HepG2 (cell line): ENCODE results near the gene ADGRG1. TPM values are rescaled to one million over a fixed set of nuclear protein-coding genes. Genes with fewer than 3 reads are reported as not detected.
A peak's percentile ranks its signal among the peaks of the same experiment; 100 is the strongest.

ENCODE experiments used
- AKAP8 ChIP-seq: sonication (generic); formaldehyde crosslinking; IDR thresholded peaks from 2 replicates; pipeline ENCODE4 v1.5.1; 2020; ENCODE audit warnings: mild to moderate bottlenecking, missing genetic modification reagents
- ELF4 ChIP-seq: sonication (generic); formaldehyde crosslinking; IDR thresholded peaks from 2 replicates; pipeline ENCODE4 v1.5.0; 2020; ENCODE audit warnings: missing genetic modification reagents, mild to moderate bottlenecking, moderate library complexity, borderline replicate concordance
- ETV6 ChIP-seq: sonication (generic); formaldehyde crosslinking; conservative IDR thresholded peaks from 2 replicates; pipeline ENCODE4 v1.4.0; 2020; ENCODE audit warnings: missing genetic modification reagents
- GATAD1 ChIP-seq: IDR thresholded peaks from 2 replicates; pipeline ENCODE4 v1.6.1; 2016; ENCODE audit warnings: missing genetic modification reagents, missing compliant biosample characterization
- IRX3 ChIP-seq: sonication (generic); formaldehyde crosslinking; IDR thresholded peaks from 2 replicates; pipeline ENCODE4 v1.8.1; 2023; ENCODE audit warnings: mild to moderate bottlenecking, low read depth, missing genetic modification reagents, borderline replicate concordance
- PCBP1 ChIP-seq: fragments of 200-400 bp; formaldehyde crosslinking; IDR thresholded peaks from 2 replicates; pipeline ENCODE4 v1.6.1; 2017; ENCODE audit warnings: mild to moderate bottlenecking, low read depth, low read length, borderline replicate concordance
- SALL2 ChIP-seq: sonication (generic); formaldehyde crosslinking; IDR thresholded peaks from 2 replicates; pipeline ENCODE4 v1.8.1; 2023; ENCODE audit warnings: mild to moderate bottlenecking, missing genetic modification reagents, inconsistent platforms
- SUZ12 ChIP-seq: fragments of 150-350 bp; IDR thresholded peaks from 2 replicates; pipeline ENCODE4 v1.6.1; 2014; ENCODE audit warnings: low read depth, low read length
- SYNCRIP ChIP-seq: fragments of 200-400 bp; formaldehyde crosslinking; IDR thresholded peaks from 2 replicates; pipeline ENCODE4 v1.6.1; 2018; ENCODE audit warnings: mild to moderate bottlenecking, low read depth, low read length; ENCODE audit not compliant: insufficient read depth
- ZFP62 ChIP-seq: sonication (generic); formaldehyde crosslinking; IDR thresholded peaks from 2 replicates; pipeline ENCODE4 v1.4.0; 2020; ENCODE audit warnings: missing genetic modification reagents
- ZNF510 ChIP-seq: sonication (generic); formaldehyde crosslinking; IDR thresholded peaks from 2 replicates; pipeline ENCODE4 v1.4.0; 2020; ENCODE audit warnings: low read depth, mild to moderate bottlenecking, missing genetic modification reagents
- ZNF674 ChIP-seq: sonication (generic); formaldehyde crosslinking; IDR thresholded peaks from 2 replicates; pipeline ENCODE4 v1.5.0; 2020; ENCODE audit warnings: low read depth, mild to moderate bottlenecking, missing genetic modification reagents
- polyA plus RNA-seq, 8 experiments: library from polyadenylated mRNA; depleted of rRNA in 3 of 8; stranded (reverse) in 7 of 8; unstranded in 1 of 8; fragments of >200 nt; fragmentation: Illumina TruSeq in 4 of 8; extraction: Trizol in 4 of 8; gene quantifications; 2 replicates each; pipeline versions ENCODE4 v1.2.1 to v1.2.3, GENCODE V29; 2011 to 2016; ENCODE audit warnings: low read depth in 4 of 8, missing spikeins in 1 of 8, mixed read lengths in 1 of 8; ENCODE audit not compliant: insufficient read depth in 1 of 8
- total RNA-seq, 5 experiments: library from RNA; depleted of rRNA; stranded (reverse); fragments of >200 nt; fragmentation: Illumina TruSeq; extraction: Trizol; gene quantifications; 2 replicates each; pipeline ENCODE4 v1.2.3, GENCODE V29; 2016; ENCODE audit warnings: low read depth in 1 of 5
- TF ChIP-seq, protein P1 (sequence below): IDR thresholded peaks from 2 replicates; pipeline ENCODE4 v1.6.1; 2016; ENCODE audit warnings: missing compliant biosample characterization, missing genetic modification reagents, borderline replicate concordance
- TF ChIP-seq, protein P2 (sequence below): sonication (generic); formaldehyde crosslinking; IDR thresholded peaks from 2 replicates; pipeline ENCODE4 v1.8.1; 2023; ENCODE audit warnings: mild to moderate bottlenecking, missing genetic modification reagents
- TF ChIP-seq, protein P3 (sequence below): sonication (generic); formaldehyde crosslinking; IDR thresholded peaks from 2 replicates; pipeline ENCODE4 v1.4.0; 2020; ENCODE audit warnings: mild to moderate bottlenecking, missing genetic modification reagents
- TF ChIP-seq, protein P4 (sequence below): IDR thresholded peaks from 2 replicates; pipeline ENCODE4 v1.6.1; 2016
- TF ChIP-seq, protein P5 (sequence below): sonication (generic); formaldehyde crosslinking; conservative IDR thresholded peaks from 2 replicates; pipeline ENCODE4 v1.4.0; 2020; ENCODE audit warnings: missing genetic modification reagents
- TF ChIP-seq, protein P6 (sequence below): sonication (generic); formaldehyde crosslinking; IDR thresholded peaks from 2 replicates; pipeline ENCODE4 v1.8.1; 2023; ENCODE audit warnings: mild to moderate bottlenecking, missing genetic modification reagents
- TF ChIP-seq, protein P7 (sequence below): sonication (generic); formaldehyde crosslinking; IDR thresholded peaks from 2 replicates; pipeline ENCODE4 v1.4.0; 2020; ENCODE audit warnings: missing genetic modification reagents

Gene ADGRG1
- total and polyA plus RNA-seq, 2 of the 13 experiments (the other 11 are each of a cell fraction or from before 2014, with no cell fraction given) = 2.7 to 5.9 TPM

DNA sequence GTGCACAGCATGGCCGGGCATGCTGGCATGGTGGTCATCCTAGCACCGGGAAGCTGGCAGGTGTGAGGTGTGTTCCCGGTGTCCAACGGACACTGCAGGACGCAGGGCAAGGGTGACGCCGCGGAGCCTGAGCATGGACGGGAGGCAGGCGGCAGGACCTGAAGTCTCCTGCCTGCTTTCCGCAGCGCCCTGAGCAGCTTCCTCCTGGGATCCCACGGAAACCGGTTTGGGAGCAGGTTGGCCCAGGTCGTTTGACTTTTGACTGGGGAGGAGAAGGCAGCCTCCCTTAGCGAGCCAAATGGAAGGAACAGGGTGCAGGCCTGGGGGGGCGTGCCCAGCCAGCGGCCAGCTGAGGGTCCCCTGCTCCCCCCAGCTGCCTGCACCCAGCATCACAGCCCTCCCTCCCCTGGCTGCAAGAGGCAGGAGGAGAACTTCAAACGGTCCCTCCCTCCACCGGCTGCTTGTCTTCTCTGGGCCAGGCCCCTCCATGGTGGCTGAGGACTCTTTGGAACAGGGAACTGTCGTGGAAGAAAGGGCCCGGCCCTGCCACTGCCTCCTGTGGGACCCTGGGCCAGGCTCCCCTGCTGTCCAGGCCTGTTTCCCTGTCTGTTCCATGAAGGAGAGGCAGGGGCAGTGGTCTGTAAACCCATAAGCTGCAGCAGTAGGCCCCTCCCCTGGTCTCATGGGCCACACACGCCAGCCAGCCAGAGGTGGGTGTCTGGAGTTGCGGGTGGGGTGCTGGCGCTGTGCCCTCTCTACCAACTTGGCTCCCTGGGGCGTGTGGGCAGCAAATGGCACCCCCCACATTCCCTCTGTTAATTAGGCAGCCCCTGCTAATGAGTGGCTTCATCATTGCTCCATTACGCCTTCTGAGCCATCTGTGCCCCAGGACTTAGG, 7.8 kb upstream of the ADGRG1 start (continued):
- TF ChIP-seq IRX3 (CRISPR knock-in tag) (no peak), SALL2 (CRISPR knock-in tag) (no peak), SUZ12 (no peak), ZNF510 (CRISPR knock-in tag) (no peak), ZNF674 (no peak), PCBP1 (peak; percentile 16; the same call in 1 of the 2 replicates), ZFP62 (CRISPR knock-in tag) (no peak), ETV6 (CRISPR knock-in tag) (no peak; the same call in 1 of the 2 replicates), GATAD1 (no peak), AKAP8 (no peak), SYNCRIP (no peak), ELF4 (CRISPR knock-in tag) (no peak)
- TF ChIP-seq, protein P1, sequence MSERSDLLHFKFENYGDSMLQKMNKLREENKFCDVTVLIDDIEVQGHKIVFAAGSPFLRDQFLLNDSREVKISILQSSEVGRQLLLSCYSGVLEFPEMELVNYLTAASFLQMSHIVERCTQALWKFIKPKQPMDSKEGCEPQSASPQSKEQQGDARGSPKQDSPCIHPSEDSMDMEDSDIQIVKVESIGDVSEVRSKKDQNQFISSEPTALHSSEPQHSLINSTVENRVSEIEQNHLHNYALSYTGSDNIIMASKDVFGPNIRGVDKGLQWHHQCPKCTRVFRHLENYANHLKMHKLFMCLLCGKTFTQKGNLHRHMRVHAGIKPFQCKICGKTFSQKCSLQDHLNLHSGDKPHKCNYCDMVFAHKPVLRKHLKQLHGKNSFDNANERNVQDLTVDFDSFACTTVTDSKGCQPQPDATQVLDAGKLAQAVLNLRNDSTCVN = no peak
- TF ChIP-seq, protein P2, sequence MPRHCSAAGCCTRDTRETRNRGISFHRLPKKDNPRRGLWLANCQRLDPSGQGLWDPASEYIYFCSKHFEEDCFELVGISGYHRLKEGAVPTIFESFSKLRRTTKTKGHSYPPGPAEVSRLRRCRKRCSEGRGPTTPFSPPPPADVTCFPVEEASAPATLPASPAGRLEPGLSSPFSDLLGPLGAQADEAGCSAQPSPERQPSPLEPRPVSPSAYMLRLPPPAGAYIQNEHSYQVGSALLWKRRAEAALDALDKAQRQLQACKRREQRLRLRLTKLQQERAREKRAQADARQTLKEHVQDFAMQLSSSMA (CRISPR knock-in tag) = no peak
- TF ChIP-seq, protein P3, sequence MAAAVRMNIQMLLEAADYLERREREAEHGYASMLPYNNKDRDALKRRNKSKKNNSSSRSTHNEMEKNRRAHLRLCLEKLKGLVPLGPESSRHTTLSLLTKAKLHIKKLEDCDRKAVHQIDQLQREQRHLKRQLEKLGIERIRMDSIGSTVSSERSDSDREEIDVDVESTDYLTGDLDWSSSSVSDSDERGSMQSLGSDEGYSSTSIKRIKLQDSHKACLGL (CRISPR knock-in tag) = peak; percentile 23
- TF ChIP-seq, protein P4, sequence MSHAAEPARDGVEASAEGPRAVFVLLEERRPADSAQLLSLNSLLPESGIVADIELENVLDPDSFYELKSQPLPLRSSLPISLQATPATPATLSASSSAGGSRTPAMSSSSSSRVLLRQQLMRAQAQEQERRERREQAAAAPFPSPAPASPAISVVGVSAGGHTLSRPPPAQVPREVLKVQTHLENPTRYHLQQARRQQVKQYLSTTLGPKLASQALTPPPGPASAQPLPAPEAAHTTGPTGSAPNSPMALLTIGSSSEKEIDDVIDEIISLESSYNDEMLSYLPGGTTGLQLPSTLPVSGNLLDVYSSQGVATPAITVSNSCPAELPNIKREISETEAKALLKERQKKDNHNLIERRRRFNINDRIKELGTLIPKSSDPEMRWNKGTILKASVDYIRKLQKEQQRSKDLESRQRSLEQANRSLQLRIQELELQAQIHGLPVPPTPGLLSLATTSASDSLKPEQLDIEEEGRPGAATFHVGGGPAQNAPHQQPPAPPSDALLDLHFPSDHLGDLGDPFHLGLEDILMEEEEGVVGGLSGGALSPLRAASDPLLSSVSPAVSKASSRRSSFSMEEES (CRISPR knock-in tag) = no peak
- TF ChIP-seq, protein P5, sequence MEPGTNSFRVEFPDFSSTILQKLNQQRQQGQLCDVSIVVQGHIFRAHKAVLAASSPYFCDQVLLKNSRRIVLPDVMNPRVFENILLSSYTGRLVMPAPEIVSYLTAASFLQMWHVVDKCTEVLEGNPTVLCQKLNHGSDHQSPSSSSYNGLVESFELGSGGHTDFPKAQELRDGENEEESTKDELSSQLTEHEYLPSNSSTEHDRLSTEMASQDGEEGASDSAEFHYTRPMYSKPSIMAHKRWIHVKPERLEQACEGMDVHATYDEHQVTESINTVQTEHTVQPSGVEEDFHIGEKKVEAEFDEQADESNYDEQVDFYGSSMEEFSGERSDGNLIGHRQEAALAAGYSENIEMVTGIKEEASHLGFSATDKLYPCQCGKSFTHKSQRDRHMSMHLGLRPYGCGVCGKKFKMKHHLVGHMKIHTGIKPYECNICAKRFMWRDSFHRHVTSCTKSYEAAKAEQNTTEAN (CRISPR knock-in tag) = no peak
- TF ChIP-seq, protein P6, sequence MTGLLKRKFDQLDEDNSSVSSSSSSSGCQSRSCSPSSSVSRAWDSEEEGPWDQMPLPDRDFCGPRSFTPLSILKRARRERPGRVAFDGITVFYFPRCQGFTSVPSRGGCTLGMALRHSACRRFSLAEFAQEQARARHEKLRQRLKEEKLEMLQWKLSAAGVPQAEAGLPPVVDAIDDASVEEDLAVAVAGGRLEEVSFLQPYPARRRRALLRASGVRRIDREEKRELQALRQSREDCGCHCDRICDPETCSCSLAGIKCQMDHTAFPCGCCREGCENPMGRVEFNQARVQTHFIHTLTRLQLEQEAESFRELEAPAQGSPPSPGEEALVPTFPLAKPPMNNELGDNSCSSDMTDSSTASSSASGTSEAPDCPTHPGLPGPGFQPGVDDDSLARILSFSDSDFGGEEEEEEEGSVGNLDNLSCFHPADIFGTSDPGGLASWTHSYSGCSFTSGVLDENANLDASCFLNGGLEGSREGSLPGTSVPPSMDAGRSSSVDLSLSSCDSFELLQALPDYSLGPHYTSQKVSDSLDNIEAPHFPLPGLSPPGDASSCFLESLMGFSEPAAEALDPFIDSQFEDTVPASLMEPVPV (CRISPR knock-in tag) = no peak; the same call in 1 of the 2 replicates
- TF ChIP-seq, protein P7, sequence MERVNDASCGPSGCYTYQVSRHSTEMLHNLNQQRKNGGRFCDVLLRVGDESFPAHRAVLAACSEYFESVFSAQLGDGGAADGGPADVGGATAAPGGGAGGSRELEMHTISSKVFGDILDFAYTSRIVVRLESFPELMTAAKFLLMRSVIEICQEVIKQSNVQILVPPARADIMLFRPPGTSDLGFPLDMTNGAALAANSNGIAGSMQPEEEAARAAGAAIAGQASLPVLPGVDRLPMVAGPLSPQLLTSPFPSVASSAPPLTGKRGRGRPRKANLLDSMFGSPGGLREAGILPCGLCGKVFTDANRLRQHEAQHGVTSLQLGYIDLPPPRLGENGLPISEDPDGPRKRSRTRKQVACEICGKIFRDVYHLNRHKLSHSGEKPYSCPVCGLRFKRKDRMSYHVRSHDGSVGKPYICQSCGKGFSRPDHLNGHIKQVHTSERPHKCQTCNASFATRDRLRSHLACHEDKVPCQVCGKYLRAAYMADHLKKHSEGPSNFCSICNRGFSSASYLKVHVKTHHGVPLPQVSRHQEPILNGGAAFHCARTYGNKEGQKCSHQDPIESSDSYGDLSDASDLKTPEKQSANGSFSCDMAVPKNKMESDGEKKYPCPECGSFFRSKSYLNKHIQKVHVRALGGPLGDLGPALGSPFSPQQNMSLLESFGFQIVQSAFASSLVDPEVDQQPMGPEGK (CRISPR knock-in tag) = peak; percentile 37; the same call in 1 of the 2 replicates
